GM21619 (cell line): Measurements from ENCODE around the gene LRRC2.
"Not testable (repeated sequence)": the region's sequence is repeated elsewhere in the genome, so short reads cannot be mapped to it uniquely, and the experiment has no call there.

Experiments used
- ATAC-seq: cut with Tn5 transposase; IDR thresholded peaks from one replicate; pipeline ENCODE4 v1.9.1; 2021; ENCODE audit not compliant: unreplicated experiment

Gene LRRC2

DNA sequence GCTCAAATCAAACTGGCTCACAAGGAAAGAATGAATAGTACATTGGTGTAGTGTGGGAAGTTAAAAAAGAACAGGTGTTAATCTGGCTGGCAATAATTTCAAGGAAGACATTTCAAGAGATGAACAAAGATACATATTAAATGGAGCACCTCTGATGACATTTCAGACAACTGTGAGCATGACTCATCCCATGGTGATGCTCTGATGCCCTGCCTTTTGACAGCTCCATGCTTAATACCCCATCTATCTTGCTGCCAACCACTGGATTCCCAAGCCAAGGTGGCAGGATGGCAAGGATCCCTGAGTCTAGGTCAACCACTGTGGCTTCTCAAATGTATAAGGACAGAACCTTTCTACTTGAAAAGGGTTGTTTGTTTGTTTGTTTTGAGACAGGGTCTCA, 29.3 kb downstream of the LRRC2 start:
- no peak for ATAC-seq

DNA sequence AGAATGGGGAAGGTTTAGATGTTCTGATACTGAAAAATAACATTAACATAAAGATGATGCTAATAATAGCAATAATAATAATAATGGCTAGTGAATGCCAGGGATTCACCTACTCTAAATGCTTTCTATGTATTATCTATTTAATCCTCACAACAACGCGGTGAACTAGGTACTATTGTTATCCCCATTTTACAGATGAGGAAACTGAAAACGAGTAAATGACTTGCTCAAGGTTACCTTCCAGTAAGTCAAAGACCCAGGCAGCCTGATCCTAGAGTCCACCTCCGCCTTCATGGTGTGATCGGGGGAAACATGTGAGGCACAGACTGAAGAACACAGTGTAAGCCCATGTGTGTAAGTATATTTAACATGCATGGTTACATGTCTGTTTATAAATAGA, 30.4 kb downstream of the LRRC2 start:
- ATAC-seq: no peak

DNA sequence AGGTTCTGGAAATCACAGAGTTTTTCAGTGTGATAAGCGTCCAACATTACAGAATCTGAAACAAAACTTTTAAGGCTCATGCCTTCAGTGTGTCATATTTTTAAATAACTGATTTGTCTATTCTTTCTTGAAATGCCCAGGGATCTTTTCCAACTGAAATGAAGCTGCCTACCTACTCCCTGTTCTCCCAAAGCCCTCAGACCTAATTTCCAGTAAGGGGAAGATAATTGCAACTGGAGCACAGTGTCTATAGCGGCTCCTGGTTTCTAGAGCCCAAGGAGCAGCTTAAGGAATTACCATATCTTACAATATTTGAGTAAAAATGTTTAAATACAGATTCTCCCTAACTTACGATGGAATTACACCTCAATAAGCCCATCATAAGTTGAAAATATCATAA, 33.0 kb downstream of the LRRC2 start:
- no peak for ATAC-seq

DNA sequence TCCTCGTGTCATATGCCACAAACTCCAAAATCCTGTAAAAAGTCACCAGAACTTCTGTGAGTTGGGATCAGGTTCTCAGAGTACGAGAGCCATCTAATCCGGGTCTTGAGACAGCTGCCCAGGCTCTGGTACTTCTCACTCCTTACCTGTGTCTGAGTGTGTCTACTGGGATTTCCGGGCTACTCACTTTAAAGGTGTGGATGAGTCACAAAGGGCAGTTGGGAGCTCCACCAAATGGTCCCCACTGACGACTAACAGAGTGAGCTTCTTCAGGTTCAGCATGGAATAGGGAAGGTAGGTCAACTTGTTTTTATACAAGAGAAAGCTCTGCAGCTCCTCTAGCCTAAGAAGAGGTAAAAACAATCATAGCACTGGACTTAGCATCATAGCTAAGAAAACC, 38.9 kb downstream of the LRRC2 start:
- no peak for ATAC-seq

DNA sequence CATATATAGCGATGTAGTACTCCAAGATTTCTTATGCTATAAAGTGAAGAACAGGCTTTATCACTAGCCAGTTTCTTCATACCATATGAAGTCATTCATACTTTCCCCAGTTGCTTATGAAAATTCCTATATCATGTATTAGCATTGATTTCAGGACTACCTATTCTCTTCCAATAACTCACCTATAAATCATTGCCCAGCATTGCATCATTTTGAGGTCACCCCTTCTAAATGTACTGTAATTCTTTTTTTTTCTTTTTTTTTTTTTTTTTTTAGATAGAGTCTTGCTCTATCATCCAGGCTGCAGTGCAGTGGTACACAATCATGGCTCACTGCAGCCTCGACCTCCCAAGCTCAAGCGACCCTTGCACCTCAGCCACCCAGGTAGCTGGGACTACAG, 41.3 kb downstream of the LRRC2 start:
- no peak for ATAC-seq

DNA sequence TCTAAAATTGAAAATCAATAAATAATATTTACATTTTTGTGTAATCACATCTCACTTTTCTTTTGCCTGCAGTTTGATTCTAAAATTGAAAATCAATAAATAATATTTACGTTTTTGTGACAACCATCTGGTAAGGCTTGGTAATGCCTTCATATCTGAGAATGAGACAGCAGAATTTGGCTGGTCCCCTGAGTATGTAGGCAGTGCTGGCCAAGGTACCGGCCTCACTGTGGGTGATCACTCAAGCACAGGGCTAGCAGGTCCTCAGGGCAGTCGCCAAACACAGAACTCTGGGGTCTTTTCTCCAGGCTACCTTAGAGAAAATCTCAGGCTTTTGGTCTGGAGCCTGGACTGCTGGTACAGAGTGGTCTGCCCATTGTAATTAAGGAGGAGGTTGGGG, 42.1 kb downstream of the LRRC2 start:
- no peak for ATAC-seq

DNA sequence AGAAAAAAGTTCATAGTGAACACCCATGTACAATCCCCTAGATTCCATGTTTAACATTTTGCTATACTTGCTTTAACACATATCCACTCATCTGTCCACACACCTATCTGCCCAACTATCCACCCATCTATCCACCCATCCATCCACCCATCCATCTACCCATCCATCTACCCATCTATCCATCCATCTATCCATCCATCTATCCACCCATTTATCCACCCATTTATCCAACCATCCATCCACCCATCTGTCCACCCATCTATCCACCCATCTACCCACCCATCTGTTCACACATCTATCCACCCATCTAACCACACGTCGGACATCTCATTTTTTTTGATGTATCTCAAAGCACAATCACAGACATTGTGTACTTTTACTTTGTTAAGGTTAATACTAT, 42.5 kb downstream of the LRRC2 start:
- no peak for ATAC-seq

DNA sequence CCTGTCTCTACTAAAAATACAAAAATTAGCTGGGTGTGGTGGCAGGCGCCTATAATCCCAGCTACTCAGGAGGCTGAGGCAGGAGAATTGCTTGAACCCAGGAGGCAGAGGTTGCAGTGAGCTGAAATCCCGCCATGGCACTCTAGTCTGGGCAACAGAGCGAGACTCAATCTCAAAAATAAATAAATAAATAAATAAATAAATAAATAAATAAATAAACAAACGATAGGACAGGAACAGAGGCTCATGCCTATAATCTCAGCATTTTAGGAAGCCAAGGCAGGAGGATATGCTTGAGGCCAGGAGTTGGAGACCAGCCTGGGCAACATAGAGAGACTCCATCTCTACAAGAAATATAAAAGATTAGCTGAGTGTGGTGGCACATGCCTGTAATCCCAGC, 43.9 kb downstream of the LRRC2 start:
- not testable (repeated sequence) for ATAC-seq

DNA sequence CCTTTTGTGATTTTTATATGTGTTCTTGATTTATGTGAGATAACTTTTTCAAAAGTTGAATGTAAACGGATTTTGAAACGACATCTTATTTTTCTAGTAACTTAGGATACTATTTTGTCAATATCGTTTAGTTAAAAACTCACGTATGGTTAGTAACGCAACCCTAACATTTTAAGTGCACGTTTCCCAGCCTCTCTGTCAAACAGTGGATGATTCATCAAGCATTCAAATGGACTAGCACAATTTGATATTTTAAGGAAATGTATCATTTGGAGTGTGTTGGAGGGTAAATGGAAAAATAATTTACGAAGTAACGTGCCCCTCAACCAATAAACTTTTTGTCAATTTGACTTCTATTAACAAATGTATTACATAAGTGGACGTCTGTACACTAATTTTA, 45.0 kb downstream of the LRRC2 start:
- ATAC-seq: no peak

DNA sequence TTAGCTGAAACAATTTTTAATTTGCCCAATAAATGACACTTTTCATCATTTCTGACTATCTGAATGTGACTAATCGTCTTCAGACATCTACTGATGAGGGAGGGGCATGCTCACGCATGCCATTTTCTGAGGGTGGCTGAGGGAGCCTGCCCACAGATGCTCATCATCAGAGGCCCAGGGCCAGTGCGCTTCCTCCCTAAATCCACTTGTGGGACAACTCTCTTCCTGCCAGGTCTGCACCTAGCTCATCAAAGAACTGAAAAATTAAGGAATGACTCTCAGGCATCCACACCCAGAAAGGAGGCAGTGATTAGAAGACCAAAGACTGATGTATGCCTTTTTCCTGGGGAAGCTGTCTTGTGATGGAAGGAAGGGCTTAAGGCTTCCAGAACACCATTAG, 45.6 kb downstream of the LRRC2 start:
- ATAC-seq: no peak

DNA sequence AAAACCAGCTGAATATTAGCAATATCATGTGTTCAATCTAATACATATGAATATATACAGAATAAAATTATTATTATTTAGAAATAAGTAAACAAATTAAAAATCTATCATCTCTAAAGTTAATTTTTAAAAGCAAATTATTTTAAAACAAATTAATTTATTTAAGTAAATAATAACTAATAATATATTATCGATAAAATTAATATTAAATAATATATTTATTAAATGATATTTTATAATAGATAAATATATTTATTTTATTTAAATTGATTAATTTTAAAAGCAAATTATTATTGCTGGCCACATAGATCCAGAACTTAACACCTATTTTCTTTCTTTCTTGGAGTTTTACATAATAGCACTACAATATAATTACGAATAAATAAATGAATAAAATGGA, 46.1 kb downstream of the LRRC2 start:
- ATAC-seq: no peak

DNA sequence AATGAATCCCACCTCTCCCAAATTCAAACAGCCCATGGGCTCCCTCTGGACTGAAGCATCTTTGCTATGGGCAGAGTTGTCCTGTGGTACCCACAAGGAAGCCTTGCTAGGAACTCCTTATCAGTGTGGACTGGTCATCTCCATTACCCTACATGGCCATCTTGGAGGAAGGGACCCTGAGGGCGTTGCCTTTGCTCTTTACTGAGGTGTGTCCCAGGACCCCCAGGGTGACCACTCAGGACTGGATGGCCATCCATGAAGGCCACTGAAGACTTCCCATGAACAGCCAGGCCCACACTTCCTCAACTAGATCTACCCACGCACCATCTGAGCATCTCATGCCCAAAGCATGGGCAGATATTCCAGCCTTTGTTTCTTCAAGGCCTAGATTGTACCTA, 48.3 kb downstream of the LRRC2 start:
- no peak for ATAC-seq

DNA sequence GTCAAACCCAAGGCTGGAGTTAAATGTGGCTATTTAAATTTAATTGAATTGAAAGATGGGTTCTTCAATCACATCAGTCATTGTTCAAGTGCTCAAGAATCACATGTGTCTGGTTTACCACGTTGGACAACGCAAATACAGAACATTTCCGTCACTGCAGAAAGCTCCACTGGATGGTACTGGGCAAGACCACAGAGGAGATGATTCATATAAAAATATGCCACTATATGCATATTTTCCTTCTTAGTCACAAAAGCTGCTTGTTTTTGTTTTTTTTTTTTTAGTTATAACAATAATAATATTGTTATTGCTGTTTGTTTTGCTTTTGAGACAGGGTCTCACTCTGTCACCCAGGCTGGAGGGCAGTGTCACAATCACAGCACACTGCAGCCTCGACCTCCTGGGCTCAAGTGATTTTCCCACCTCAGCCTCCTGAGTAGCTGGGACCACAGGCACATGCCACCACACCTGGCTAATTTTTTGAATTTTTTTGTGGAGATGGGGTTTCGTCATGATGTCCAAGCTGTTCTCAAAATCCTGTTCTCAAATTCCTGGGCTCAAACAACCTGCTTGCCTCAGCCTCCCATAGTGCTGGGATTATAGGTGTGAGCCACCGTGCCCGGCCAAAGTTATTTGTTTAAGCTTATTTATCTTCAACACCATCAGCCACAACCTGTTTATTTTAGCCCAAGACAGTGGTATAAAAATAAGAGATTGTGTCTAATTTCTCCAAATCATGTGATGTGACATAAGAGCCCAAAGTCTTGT, 48.9 kb downstream of the LRRC2 start:
- no peak for ATAC-seq

DNA sequence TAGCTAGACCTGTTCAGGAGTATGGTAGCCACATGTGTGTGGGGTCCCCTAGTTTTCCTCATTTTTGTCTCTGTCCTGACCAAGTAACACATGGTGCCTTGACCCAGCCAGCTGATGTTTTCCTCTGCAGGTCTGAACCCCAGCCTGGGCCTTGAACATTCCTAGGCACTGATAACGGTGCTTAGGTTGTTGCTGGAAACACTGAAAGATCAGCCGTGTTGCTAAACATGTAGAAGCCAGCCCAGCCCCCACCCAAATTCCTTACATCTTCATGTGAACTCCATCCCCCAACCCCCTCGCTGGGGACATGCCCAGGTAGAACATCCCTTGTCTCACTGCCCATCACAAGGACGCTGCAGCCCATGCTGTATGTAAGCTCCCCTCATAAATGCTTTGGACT, 49.6 kb downstream of the LRRC2 start:
- ATAC-seq: no peak

DNA sequence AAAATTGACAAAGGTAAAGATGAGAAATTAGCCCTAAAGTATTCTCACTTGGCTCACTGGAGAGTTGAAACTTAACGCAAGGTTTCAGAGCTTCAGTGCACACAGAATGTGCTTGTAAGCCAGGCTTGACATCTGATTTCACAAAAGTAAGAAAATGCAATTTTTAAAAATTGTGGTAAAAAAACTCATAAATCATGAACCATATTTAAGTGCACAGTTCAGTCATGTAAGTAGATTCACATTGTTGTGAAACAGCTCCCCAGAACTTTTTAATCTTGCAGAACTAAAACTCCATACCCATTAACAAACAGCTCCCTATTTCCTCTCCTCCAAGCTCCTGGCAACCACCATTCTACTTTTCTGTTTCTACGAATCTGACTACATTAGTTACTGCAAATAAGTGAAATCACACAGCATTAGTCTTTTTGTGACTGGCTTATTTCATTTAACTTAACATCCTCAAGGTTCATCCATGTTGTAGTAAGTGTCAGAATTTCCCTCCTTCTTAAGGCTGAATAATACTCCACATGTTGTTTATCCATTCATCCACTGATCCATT, 53.8 kb downstream of the LRRC2 start:
- ATAC-seq: no peak

DNA sequence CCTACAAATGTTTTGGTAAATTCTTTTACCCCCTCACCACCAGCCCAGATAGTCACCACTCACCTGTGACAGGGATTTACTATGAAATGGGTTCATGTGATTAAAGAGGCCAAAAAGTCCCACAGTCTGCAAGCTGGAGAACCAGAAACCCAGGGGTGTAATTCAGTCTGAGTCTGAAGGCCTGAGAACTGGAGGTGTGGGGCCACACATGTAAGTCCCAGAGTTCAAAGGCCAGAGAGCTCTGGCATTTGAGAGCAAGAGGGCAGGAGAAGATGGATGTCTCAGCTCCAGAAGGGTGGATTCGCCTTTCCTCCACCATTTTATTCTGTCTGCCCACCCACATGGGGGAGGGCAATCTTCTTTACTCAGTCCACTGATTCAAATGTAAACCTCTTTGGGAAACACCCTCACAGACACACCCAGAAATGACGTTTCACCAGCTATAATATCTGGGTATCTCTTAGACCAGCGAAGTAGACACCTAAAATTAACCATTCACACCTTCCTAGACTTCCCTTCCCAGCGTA, 56.4 kb downstream of the LRRC2 start:
- ATAC-seq: no peak

DNA sequence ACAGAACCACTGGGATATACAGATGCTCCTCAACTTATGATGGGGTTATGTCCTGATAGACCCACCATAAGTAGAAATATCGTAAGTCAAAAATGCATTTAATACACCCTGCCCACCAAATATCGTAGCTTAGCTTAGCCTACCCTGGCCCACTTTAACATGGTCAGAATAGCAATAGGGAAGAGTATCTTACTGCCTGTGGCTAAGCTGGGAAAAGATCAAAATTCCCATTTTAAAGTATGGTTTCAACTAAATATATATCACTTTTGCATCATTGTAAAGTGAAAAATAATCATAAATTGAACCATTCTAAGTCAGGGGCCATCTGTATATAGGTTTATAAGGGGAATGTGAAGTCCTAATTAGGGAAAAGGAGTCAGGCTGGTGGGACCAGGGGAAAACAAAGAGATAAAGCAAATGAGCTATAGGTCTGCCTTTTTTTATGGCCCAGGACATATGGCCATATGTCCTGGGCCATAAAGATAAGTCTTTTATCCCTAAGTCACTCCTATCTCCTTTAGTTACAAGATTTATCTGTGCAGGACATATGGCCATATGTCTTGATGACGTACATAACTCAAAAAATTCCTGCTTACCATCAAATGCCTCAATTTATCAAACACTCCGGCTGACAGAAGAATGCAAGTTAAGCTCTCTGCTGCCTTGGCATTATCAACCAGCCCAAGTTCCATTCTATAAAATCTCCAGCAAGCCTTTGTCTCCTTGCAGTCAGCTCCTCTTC, 57.1 kb downstream of the LRRC2 start:
- ATAC-seq: no peak

DNA sequence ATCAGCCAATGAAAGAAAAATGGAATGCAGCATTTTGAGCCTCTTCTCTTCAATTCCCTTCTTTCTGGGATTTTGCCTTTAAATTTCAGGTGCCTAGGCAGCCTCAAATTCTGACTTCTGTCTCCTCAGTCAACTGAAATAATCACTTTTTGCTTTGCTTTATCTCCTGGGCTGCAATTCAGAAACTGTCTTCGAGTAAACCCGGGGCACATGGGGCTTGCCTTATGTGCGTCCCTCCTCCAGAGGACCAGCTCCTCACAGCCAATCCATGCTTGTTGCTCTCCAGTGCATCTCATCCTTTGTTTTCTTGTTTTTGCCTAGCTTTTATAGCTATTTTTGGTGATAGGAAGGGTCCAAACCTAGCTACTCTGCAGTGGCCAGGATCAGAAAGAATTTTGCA, 59.6 kb downstream of the LRRC2 start:
- ATAC-seq: no peak

DNA sequence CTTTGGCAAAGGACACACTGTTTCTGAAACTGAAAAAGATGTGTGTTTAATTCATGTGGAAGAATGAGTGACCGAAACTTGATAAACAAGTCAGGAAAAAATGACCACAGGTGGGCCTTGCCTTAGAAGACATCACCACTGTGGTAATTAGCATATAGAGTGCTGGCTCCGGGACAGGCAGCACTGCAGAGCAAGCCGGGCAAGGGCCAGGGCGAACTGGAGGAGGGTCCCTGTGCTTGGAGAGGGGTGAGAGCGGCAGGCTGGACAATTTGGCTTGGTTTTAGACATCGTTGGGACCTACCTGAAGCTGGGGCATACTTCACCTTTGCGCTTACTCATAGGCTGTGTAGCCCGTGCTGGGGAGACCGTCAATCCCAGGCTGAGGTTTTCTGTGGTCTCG, 60.1 kb downstream of the LRRC2 start:
- no peak for ATAC-seq

DNA sequence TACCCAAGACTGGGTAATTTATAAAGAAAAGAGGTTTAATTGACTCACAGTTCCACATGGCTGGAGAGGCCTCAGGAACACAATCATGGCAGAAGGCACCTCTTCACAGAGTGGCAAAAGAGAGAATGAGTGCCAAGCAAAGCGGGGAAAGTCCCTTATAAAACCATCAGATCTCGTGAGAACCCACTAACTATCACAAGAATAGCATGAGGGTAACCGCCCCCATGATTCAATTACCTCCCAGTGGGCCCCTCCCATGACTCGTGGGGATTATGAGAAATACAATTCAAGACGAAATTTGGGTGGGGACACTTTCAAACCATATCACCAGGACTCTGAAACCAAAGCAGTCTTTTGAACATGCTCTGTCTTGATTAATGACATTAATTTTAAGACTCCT, 61.3 kb downstream of the LRRC2 start:
- no peak for ATAC-seq

DNA sequence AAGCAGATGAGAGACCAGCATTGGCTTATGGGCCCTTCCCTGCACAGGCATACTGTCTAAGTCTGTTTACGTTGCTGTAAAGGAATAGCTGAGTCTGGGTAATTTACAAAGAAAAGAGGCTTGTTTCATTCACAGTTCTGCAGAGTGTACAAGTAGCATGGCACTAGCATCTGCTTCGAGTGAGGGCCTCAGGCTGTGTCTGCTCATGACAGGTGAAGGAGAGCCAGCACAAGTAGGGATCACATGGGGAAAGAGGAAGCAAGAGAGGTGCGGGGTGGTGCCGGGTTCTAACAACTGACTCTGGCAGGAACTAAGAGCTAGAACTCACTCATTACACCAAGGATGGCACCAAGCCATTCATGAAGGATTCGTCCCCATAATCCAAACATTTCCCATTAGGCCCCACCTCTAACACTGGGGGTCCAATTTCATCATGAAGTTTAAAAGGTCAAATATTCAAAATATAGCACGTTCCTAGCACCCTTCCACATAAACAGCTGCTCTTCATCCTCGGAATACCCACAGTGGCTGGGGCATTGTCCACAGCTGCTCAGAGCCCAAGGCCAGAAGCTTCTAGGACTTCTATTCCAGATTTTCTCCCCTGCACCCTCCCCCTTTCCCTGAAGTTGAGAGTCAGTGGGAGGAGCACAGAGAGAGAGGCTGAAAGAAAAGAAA, 62.8 kb downstream of the LRRC2 start:
- no peak for ATAC-seq

DNA sequence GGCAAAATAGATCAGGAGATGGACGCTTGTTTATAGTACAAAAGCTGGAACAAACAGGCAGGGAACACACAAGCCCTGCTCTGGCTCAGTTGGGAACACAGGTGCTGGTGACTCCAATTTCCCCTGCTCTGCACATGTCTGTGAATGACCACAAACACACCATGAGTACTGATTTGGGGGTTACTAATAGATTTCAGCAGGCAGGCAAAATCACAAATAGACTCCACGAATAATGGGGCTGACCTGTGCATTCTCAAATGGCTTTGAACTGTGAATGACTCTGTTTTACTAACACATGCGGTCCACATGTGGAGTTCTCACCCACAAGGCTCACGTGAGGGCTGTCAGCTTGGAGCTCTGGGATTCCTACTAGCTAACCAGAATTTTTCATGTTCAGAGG, 64.4 kb downstream of the LRRC2 start:
- ATAC-seq: no peak
